Measurements from ENCODE around the gene SLC5A1. TPM values are rescaled to one million over a fixed set of nuclear protein-coding genes. Genes with fewer than 3 reads are reported as not detected.

SLC5A1 gene
- total RNA-seq, 8 experiments from 2014 or later, result under 0.01 to 0.19 (median 0.11) TPM; not detected in 2

DNA sequence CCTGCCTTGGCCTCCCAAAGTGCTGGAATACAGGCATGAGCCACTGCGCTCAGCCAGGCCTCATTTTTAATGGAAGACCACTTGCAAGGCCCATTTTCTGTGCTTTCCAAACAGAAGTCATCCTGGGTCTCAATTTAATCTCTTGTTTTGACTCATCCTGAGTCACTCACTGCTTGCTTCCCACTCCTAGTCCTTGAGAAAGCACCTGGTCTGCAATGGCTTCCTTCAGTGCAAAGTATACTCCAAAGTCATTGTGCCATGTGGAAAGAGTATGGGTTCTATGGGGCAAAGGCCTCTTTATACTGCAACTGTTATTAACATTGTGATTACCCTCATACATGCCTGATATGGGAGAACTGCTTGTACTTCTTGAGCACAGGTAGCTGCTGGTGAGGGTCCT lies 18.3 kb upstream of the SLC5A1 start:
- no peak overlapping the region for H3K4me3 ChIP-seq
- in situ Hi-C loops (cut with MboI; ENCODE audit: low pct_unique_long_range_greater_than_20kb in 2 of 9, low sequenced_read_pairs in 9 of 9, unreplicated experiment in 9 of 9), result loop anchor here in 1 of 9 experiments (25.0 kb wide), 1 partner anchor 88 kb away; no protein-coding TSS in a partner anchor
- WGBS, 10 experiments, result 60 to 100% (median 63%) methylated on average over 1 of the region's 1 CpG; no CpG with 5 or more reads in 6 of the 10 experiments
- no peak for ATAC-seq (replicated peaks in 6 of 8)
- H3K27ac ChIP-seq, result no peak overlapping the region
- no peaks in the 10 kb centered on the region for H3K4me1 ChIP-seq (replicated peaks in 1 of 2)

DNA sequence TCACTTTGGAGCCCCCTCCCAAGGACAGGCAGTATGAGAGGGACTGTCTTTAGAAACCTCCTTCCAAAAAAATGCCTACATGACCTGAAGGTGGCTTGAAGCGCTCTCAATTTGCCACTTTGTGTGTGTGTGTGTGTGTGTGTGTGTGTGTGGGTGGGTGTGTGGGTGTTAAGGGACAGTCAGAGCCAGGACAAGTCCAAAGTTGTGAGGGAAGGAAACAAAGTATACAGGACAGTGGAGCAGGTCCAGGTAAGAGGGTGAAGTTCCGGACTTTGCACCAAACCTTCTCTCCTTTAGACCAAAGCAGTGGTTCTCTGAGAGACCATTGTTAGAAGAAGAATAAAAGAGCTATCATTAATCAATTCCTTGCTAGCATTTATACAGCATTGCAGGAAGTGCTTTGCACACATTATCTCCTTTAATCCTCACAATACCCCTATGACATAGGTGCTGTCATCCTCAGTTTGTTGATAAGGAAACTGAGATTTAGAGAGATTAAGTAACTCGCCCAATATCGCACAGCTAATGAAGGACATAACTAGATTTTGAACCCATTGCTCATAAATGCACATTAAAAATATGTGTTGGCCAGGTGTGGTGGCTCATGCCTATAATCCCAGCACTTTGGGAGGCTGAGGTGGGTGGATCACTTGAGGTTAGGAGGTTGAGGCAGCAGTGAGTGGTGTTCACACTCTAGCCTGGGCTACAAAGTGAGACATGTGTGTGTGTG lies 12.4 kb upstream of the SLC5A1 start:
- ATAC-seq (replicated peaks in 6 of 8), result no peak
- H3K4me1 ChIP-seq (replicated peaks in 1 of 2), result no peaks in the 10 kb centered on the region
- no peak overlapping the region for H3K27ac ChIP-seq
- no peak overlapping the region for H3K4me3 ChIP-seq
- in situ Hi-C loops (cut with MboI; ENCODE audit: low pct_unique_long_range_greater_than_20kb in 2 of 9, low sequenced_read_pairs in 9 of 9, unreplicated experiment in 9 of 9), result no loop called here
- 20 to 100% (median 79%) methylated on average over 1 to 4 of the region's 4 CpGs; no CpG with 5 or more reads in 3 of the 10 experiments for WGBS, 10 experiments

DNA sequence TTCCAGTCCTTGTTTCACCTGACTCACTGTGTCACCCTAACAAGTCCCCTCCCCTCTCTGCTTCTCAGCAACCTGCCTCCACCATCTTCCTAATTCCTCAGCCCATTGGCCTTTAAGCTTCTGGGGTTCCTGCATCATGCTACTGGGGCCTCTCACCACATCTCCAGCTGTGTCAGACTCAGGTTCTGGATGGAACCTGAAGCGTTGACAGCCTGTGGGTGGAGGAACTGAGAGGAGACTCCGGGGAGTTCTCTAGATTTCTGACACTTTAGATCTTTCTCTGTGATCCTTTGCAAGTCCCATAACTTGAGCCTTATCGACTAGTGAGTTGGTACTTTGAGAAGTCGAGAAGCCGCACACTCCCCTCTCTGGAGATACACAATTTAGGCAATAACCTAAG lies 11.6 kb upstream of the SLC5A1 start:
- H3K4me1 ChIP-seq (replicated peaks in 1 of 2), result no peaks in the 10 kb centered on the region
- no peak overlapping the region for H3K4me3 ChIP-seq
- 13 to 100% (median 88%) methylated on average over 1 to 5 of the region's 5 CpGs; no CpG with 5 or more reads in 2 of the 10 experiments for WGBS, 10 experiments
- in situ Hi-C loops (cut with MboI; ENCODE audit: low pct_unique_long_range_greater_than_20kb in 2 of 9, low sequenced_read_pairs in 9 of 9, unreplicated experiment in 9 of 9), result no loop called here
- peak in 1 of 8 experiments; percentile 27 for ATAC-seq (replicated peaks in 6 of 8)
- no peak overlapping the region for H3K27ac ChIP-seq

DNA sequence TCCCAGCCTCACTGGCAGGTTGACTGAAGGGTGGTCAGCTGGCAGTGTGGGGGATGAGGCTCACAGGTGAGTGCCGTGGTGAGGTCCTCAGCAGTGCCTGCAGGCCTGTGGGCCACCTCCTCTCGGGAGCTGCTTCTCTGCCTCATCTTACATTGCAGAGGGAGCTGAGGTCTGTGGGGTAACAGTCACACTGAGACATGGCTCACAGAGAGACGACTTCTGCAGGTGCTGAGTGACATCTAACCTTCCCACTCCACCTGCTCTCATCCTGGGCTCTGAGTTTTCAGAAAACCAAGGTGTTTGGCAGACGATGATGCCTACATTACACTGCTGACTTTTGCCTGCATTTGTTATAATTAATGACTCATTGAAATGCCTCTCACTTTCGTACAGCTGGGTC lies 8.8 kb upstream of the SLC5A1 start:
- ATAC-seq (replicated peaks in 6 of 8), result no peak
- in situ Hi-C loops (cut with MboI; ENCODE audit: low pct_unique_long_range_greater_than_20kb in 2 of 9, low sequenced_read_pairs in 9 of 9, unreplicated experiment in 9 of 9), result no loop called here
- Histone ChIP-seq H3K4me1 (replicated peaks in 1 of 2) (no peaks in the 10 kb centered on the region), H3K27ac (no peak overlapping the region), H3K4me3 (no peak overlapping the region)
- WGBS, 10 experiments, result 0 to 55% (median 43%) methylated on average over 1 to 3 of the region's 5 CpGs; no CpG with 5 or more reads in 2 of the 10 experiments

DNA sequence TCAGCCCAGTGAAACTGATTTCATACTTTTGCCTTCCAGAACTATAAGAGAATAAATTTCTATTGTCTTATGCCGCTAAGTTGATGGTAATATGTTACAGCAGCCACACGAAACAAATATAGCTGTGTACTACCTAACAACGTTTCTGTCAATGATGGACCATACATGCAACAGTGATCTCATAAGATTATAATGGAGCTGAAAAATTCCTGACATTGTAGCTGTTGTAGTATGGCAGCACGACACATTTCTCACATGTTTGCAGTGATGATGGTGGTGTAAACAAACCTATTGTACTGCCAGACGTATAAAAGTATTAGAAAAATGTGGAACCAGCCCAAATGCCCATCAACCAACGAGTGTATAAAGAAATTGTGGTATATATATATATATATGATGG lies 5.8 kb upstream of the SLC5A1 start:
- in situ Hi-C loops (cut with MboI; ENCODE audit: low pct_unique_long_range_greater_than_20kb in 2 of 9, low sequenced_read_pairs in 9 of 9, unreplicated experiment in 9 of 9), result no loop called here
- no peak for ATAC-seq (replicated peaks in 6 of 8)
- 9 to 100% (median 61%) methylated on average over 1 to 6 of the region's 6 CpGs for WGBS, 10 experiments

DNA sequence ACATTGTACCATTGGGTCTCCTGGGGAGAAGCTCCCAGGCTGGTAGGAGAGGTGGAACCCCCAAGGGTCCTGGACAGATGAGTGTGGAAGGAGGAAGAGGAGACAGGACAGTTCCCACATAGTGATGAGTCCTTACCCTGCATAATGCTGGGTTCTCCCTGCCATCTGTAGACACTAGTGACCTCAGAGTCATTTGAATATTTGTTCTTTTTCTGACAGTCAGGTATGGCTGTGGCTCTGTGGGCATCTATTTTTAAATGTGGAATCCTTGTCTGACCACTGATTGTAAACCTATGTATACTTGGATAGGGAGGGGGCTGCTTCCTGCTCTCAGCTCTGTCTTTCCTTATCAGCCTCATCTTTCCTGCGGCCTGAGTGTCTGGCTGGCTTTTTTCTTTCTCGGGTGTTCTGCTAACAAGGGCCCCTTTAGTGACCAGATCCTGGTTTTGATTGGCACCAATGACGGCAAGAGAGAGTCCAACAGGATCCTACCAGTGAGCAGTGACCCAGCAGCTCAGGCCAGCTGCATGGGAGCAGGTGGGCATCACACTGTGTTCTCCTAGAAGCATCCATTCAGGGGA lies 2.6 kb upstream of the SLC5A1 start:
- H3K4me3 ChIP-seq, result no peak overlapping the region
- in situ Hi-C loops (cut with MboI; ENCODE audit: low pct_unique_long_range_greater_than_20kb in 2 of 9, low sequenced_read_pairs in 9 of 9, unreplicated experiment in 9 of 9), result no loop called here
- H3K4me1 ChIP-seq (replicated peaks in 1 of 2), result no peaks in the 10 kb centered on the region
- WGBS, 10 experiments, result 0 to 70% (median 66%) methylated on average over 2 to 3 of the region's 3 CpGs; no CpG with 5 or more reads in 3 of the 10 experiments
- H3K27ac ChIP-seq, result no peak overlapping the region
- no peak for ATAC-seq (replicated peaks in 6 of 8)

More for the DNA sequence above, 5.8 kb upstream of the SLC5A1 start:
- H3K4me3 ChIP-seq, result no peak overlapping the region
- no peaks in the 10 kb centered on the region for H3K4me1 ChIP-seq (replicated peaks in 1 of 2)
- no peak overlapping the region for H3K27ac ChIP-seq

DNA sequence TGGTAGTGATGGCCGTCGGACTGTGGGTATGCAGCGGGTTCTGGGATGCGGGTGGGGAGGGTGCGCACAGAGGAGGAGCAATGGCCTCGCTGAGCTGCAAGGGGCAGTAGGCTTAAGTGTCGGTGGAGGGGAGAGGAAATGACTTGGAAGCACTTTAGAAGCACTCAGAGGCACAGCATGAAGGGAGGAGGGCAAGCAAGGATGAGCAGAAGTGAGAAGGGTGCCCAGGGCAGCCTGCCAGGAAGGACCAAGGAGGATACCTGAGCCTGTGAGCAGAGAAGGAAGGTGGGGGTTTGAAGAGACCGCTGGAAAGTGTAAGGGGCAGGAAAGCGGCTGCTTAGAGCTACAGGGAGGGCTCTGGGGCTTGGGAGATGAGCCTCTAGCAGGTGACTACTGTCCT lies 330 bp downstream of the SLC5A1 start:
- H3K4me3 ChIP-seq, result no peak overlapping the region
- no peak for ATAC-seq (replicated peaks in 6 of 8)
- in situ Hi-C loops (cut with MboI; ENCODE audit: low pct_unique_long_range_greater_than_20kb in 2 of 9, low sequenced_read_pairs in 9 of 9, unreplicated experiment in 9 of 9), result no loop called here
- H3K27ac ChIP-seq, result no peak overlapping the region
- 0 to 80% (median 58%) methylated on average over 1 to 2 of the region's 9 CpGs; no CpG with 5 or more reads in 6 of the 10 experiments for WGBS, 10 experiments
- no peaks in the 10 kb centered on the region for H3K4me1 ChIP-seq (replicated peaks in 1 of 2)

DNA sequence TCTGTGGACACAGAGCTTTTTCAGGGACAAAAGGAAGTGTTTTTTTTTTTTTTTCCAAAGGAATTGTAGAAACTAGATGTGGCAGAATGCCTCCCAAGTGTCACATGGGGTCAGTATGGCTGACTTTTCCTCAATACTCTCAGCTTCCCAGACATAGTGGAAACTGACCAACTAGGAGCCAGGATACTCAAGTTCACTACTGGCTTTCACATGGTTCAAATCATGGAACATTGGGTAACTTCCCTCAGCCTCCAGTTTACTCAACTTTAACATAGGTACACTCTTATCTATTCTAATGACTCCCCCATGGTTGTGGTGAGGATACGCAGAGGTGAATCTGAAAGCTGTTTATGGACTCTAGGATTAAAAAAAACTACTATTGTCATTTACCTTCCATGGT lies 1.4 kb downstream of the SLC5A1 start:
- Histone ChIP-seq H3K4me1 (replicated peaks in 1 of 2) (no peaks in the 10 kb centered on the region), H3K4me3 (no peak overlapping the region), H3K27ac (no peak overlapping the region)
- WGBS, 10 experiments, result 71 to 100% (median 100%) methylated on average over 1 of the region's 1 CpG; no CpG with 5 or more reads in 7 of the 10 experiments
- no peak for ATAC-seq (replicated peaks in 6 of 8)
- in situ Hi-C loops (cut with MboI; ENCODE audit: low pct_unique_long_range_greater_than_20kb in 2 of 9, low sequenced_read_pairs in 9 of 9, unreplicated experiment in 9 of 9), result no loop called here

DNA sequence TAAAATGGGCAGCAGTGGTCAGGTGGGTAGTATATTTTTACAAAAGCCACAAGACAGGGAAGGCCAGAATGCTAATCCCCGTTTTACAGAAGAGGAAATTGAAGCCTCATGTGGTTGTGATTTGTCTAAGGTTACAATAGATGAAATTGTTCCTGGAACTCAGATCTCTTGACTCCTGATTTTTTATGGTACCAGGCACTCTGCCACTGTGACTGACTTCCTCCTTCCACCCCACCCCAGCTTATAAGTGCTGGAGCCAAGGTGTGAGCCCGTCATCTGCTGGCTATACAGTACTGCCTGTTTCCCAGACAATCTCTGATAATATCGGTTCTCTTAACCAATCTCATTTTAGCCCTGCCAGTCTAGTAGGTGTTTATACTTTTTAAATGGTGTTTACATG lies 1.9 kb downstream of the SLC5A1 start:
- H3K4me3 ChIP-seq, result no peak overlapping the region
- in situ Hi-C loops (cut with MboI; ENCODE audit: low pct_unique_long_range_greater_than_20kb in 2 of 9, low sequenced_read_pairs in 9 of 9, unreplicated experiment in 9 of 9), result no loop called here
- 0 to 100% (median 58%) methylated on average over 1 to 2 of the region's 3 CpGs; no CpG with 5 or more reads in 2 of the 10 experiments for WGBS, 10 experiments
- H3K27ac ChIP-seq, result no peak overlapping the region
- peak in 1 of 8 experiments; percentile 73 for ATAC-seq (replicated peaks in 6 of 8)
- no peaks in the 10 kb centered on the region for H3K4me1 ChIP-seq (replicated peaks in 1 of 2)

DNA sequence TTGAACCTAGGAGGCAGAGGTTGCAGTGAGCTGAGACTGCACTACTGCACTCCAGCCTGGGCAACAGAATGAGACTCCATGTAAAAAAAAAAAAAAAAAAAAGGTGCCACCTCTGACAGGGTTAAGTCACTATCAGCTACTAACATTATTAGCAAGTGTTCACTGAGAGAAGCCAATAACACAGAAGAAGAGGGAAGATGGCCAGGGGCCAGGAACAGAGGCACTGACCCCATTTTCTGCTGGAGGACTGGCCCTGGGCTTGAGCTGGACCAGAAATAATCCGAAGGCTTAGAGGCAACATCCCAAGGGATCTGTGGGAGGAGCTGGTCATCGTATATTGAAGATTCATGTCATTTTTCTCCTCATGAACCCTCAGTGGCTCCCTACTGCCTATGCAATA lies 5.0 kb downstream of the SLC5A1 start:
- in situ Hi-C loops (cut with MboI; ENCODE audit: low pct_unique_long_range_greater_than_20kb in 2 of 9, low sequenced_read_pairs in 9 of 9, unreplicated experiment in 9 of 9), result no loop called here
- H3K27ac ChIP-seq, result no peak overlapping the region
- 0 to 86% (median 37%) methylated on average over 1 to 2 of the region's 2 CpGs; no CpG with 5 or more reads in 4 of the 10 experiments for WGBS, 10 experiments
- no peak for ATAC-seq (replicated peaks in 6 of 8)
- H3K4me3 ChIP-seq, result no peak overlapping the region
- no peaks in the 10 kb centered on the region for H3K4me1 ChIP-seq (replicated peaks in 1 of 2)

DNA sequence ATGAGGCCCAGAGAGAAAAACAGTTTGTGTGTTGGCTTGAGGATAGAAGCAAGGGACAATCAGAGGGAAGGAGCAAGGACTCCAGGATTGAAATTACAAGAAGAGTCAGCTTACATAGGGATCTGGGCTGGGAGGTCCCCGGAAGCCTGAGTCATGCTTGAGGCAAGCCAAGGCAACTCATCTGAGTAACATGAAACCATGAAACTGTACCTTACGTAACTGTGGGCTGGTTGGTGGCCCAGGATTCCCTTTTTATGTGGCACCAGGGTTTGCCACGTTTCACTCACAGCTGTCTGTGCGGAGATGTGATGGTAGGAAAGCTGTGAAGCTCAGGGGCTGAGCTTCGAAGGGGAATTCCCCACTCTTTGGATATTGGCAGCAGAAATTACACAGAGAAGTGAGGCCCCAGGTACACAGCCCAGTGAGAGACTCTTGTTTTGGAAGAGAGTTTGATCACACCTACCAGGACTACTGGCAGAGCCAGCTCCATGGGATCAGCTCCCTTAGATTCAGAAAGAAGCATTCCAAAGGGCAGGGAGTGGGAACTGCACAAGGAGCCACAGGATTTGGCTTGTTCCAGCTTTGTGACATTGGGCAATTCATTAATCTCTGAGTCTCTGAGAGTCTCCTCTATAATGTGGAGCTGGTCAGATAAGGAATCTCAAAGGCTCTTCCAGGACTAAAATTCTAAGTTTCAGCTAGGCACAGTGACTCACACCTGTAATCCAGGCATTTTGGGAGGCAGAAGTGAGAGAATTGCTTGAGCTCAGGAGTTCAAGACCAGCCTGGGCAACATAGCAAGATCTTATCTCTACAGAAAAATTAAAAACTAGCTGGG lies 7.8 kb downstream of the SLC5A1 start:
- Histone ChIP-seq H3K27ac (no peak overlapping the region), H3K4me3 (no peak overlapping the region), H3K4me1 (replicated peaks in 1 of 2) (no peaks in the 10 kb centered on the region)
- WGBS, 10 experiments, result 0 to 75% (median 42%) methylated on average over 1 to 5 of the region's 5 CpGs; no CpG with 5 or more reads in 2 of the 10 experiments
- peak in 5 of 8 experiments; percentile 48 to 100 (median 97) for ATAC-seq (replicated peaks in 6 of 8)
- in situ Hi-C loops (cut with MboI; ENCODE audit: low pct_unique_long_range_greater_than_20kb in 2 of 9, low sequenced_read_pairs in 9 of 9, unreplicated experiment in 9 of 9), result no loop called here

DNA sequence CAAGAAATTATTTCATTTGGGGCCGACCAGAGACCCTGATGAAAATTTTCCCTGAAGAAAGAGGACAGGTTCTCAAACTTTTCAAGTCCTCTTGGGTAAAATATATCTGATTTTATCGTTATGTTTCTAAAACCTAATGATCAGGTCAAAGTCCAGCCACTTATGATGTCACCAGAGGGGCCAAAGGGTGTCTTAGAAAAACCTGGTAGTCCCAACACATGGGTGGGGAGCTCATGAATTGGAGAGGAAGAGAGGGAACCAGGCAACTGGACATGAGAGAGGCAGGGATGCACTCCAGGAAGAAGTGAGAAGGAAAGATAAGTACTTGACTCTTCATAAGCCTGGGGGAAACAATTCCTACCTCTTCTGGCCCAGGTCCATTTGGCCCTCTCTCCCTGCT lies 9.2 kb downstream of the SLC5A1 start:
- ATAC-seq (replicated peaks in 6 of 8), result no peak
- in situ Hi-C loops (cut with MboI; ENCODE audit: low pct_unique_long_range_greater_than_20kb in 2 of 9, low sequenced_read_pairs in 9 of 9, unreplicated experiment in 9 of 9), result no loop called here
- 0 to 100% (median 49%) methylated on average over 1 to 2 of the region's 2 CpGs; no CpG with 5 or more reads in 1 of the 10 experiments for WGBS, 10 experiments
- no peaks in the 10 kb centered on the region for H3K4me1 ChIP-seq (replicated peaks in 1 of 2)
- H3K27ac ChIP-seq, result no peak overlapping the region
- no peak overlapping the region for H3K4me3 ChIP-seq
